ENCODE data around the gene NPPC.

Gene NPPC

GRCh38 chr2:231920795-231921194, 5.4 kb downstream of the NPPC start:
- peaks cover 49% of the 10 kb centered on the region for H3K27me3 Mint-ChIP-seq (ENCODE audit: low read depth)
- no peak overlapping the region for H3K4me3 Mint-ChIP-seq
- no peak overlapping the region for H3K27ac Mint-ChIP-seq
- H3K4me1 Mint-ChIP-seq: peaks cover 10% of the 10 kb centered on the region
- H3K36me3 Mint-ChIP-seq (ENCODE audit: low read depth): no peaks in the 10 kb centered on the region
- TF ChIP-seq, protein P1, sequence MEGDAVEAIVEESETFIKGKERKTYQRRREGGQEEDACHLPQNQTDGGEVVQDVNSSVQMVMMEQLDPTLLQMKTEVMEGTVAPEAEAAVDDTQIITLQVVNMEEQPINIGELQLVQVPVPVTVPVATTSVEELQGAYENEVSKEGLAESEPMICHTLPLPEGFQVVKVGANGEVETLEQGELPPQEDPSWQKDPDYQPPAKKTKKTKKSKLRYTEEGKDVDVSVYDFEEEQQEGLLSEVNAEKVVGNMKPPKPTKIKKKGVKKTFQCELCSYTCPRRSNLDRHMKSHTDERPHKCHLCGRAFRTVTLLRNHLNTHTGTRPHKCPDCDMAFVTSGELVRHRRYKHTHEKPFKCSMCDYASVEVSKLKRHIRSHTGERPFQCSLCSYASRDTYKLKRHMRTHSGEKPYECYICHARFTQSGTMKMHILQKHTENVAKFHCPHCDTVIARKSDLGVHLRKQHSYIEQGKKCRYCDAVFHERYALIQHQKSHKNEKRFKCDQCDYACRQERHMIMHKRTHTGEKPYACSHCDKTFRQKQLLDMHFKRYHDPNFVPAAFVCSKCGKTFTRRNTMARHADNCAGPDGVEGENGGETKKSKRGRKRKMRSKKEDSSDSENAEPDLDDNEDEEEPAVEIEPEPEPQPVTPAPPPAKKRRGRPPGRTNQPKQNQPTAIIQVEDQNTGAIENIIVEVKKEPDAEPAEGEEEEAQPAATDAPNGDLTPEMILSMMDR (IDR thresholded peaks at IDR 0.05; ENCODE audit: unreplicated experiment in 3 of 3): no peak
- no peaks in the 10 kb centered on the region for H3K9me3 Mint-ChIP-seq

DNA sequence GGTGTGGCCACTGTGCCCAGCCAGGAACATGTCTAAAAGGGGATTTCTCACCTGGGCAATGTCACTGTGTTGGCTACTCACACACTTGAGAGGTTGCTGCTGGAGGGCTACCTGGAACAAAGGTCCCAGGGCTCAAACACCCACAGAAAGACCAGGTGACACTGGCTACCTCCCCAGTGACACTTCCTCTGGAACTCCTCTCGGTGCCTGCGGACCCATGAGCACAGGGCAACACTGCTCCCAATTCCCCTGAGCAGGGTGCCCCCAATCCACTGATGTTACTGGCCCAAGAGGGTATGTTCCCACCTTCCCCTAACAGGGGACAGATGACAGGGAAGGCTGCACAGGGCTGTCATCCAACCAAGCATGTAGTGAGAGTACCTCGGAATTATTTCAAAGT, 5.8 kb downstream of the NPPC start:
- TF ChIP-seq, protein P1 (IDR thresholded peaks at IDR 0.05; ENCODE audit: unreplicated experiment in 3 of 3): no peak
- no peak overlapping the region for H3K27ac Mint-ChIP-seq
- H3K9me3 Mint-ChIP-seq: no peaks in the 10 kb centered on the region
- H3K27me3 Mint-ChIP-seq (ENCODE audit: low read depth): peaks cover 48% of the 10 kb centered on the region
- H3K4me1 Mint-ChIP-seq: peaks cover 10% of the 10 kb centered on the region
- no peak overlapping the region for H3K4me3 Mint-ChIP-seq
- H3K36me3 Mint-ChIP-seq (ENCODE audit: low read depth): no peaks in the 10 kb centered on the region

DNA sequence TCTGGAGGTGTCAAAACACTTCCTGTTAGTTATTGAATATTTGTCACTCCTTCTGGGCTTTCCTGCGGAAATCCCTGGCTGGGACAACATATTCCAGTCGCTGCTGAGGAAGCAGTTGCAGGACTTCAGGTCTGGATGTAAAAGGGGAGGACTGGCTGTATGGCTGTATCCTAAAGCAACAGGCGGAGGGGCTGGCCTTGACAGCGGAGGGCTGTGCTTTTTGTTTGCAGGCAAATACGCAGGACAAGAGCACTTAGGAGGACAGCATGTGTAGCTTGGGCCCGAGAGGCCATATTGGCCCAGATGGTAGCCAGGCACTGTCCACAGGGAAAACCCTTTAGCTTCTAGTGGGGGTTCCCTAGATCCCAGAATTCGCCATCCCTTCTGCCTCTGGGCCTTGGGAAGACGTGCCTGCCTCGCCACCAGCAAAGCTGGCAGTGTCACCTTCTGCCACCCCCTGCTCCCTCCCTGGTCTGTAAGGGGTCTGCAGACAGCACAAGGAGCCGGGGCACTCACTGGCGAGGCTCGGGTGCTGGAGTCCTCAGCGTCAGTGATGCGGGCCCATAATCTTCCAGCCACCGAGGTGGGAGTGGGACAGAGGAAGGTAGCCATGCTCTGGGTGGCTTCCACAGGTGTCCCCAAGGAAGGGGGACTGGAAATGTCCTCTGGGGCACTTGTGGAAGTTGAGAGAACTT, 6.7 kb downstream of the NPPC start:
- H3K27me3 Mint-ChIP-seq (ENCODE audit: low read depth): peaks cover 40% of the 10 kb centered on the region

GRCh38 chr2:231918501-231919330, 7.5 kb downstream of the NPPC start:
- Mint-ChIP-seq H3K27me3 (ENCODE audit: low read depth) (peaks cover 36% of the 10 kb centered on the region), H3K4me1 (peaks cover 4% of the 10 kb centered on the region), H3K27ac (no peak overlapping the region), H3K9me3 (no peaks in the 10 kb centered on the region), H3K36me3 (ENCODE audit: low read depth) (no peaks in the 10 kb centered on the region), H3K4me3 (no peak overlapping the region)
- TF ChIP-seq, protein P1 (IDR thresholded peaks at IDR 0.05; ENCODE audit: unreplicated experiment in 3 of 3): no peak

More for the DNA sequence above, 6.7 kb downstream of the NPPC start:
- Mint-ChIP-seq H3K27ac (no peak overlapping the region), H3K4me1 (peaks cover 10% of the 10 kb centered on the region), H3K36me3 (ENCODE audit: low read depth) (no peaks in the 10 kb centered on the region), H3K9me3 (no peaks in the 10 kb centered on the region), H3K4me3 (no peak overlapping the region)
- TF ChIP-seq, protein P1 (IDR thresholded peaks at IDR 0.05; ENCODE audit: unreplicated experiment in 3 of 3): no peak

DNA sequence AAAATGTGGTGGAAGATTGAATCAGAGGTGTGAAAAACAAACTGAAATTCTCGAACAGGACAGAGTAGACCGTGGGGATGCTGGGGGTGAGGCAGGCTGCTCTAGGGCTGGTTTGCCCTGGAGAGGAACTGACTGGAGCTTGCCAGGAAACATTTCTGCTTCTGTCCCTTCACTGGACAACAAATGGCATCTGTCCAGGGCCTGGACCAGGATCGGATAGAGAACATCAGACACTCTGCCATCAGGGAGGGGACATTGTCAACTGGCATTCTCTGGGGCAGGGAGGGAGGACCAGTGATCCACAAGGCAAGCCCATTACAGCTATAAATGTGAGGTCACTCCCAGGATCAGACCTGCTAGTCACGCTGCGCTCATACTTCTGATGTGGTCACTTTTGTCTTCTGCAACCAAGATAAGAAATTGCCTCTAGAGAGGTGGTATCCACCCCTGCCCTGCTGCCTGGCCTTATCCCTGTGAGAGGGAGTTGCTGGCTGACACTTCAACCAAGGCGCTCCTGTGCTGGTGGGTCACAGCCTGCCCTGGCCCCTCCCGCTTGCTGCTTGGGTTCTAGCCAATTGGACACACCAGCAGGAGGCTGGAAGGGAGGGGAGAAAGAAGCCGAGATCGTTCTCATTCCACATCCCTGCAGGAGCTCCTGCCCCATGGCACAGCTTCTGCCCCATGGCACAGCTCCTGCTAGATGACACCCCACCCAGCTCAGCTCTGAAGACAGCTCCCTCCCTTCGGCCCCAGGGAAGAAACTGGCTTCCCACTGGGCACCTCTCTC, 8.7 kb downstream of the NPPC start:
- TF ChIP-seq, protein P1 (IDR thresholded peaks at IDR 0.05; ENCODE audit: unreplicated experiment in 3 of 3): no peak
- peaks cover 4% of the 10 kb centered on the region for H3K4me1 Mint-ChIP-seq
- H3K36me3 Mint-ChIP-seq (ENCODE audit: low read depth): no peaks in the 10 kb centered on the region
- H3K27ac Mint-ChIP-seq: no peak overlapping the region
- H3K27me3 Mint-ChIP-seq (ENCODE audit: low read depth): peaks cover 30% of the 10 kb centered on the region
- H3K9me3 Mint-ChIP-seq: no peaks in the 10 kb centered on the region
- no peak overlapping the region for H3K4me3 Mint-ChIP-seq
